ENCODE data around the gene TAS2R20. TPM values are rescaled to one million over a fixed set of nuclear protein-coding genes. Genes with fewer than 3 reads are reported as not detected.

Gene TAS2R20
- total and polyA plus RNA-seq, 2 of the 13 experiments (the other 11 are each of a cell fraction or from before 2014, with no cell fraction given), result 0.54 to 2.9 TPM

- no peak for TF ChIP-seq MNT (IDR thresholded peaks at IDR 0.05)
- TF ChIP-seq MBD4 (IDR thresholded peaks at IDR 0.05; ENCODE audit: borderline replicate concordance, low read length), result no peak
- TF ChIP-seq DMAP1 (CRISPR knock-in tag; IDR thresholded peaks at IDR 0.05), result no peak
Measured at GRCh38 chr12:10960211-10960610, 37.9 kb downstream of the TAS2R20 start (continued).

GRCh38 chr12:10959804-10960203 lies 38.3 kb downstream of the TAS2R20 start:
- H3K27me3 ChIP-seq (ENCODE audit: control insufficient read depth in 1 of 2, insufficient read depth in 2 of 2, low read length in 2 of 2), result no peaks in the 10 kb centered on the region
- no peak overlapping the region for H3K4me2 ChIP-seq (ENCODE audit: low read depth, low read length)
- WGBS (ENCODE audit: low lambda C conversion rate), result 91% methylated on average over 2 of the region's 2 CpGs
- ATAC-seq (no peak), DNase-seq (ENCODE audit: low spot score) (peak; percentile 6), FAIRE-seq (no peak)
- in situ Hi-C loops (cut with HindIII; ENCODE audit: extremely low pct_ligation_motif_present, low pct_unique_long_range_greater_than_20kb) (no loop called here), intact Hi-C loops (cut with micrococcal nuclease; ENCODE audit: unreplicated experiment) (no loop called here)
- peaks cover 6% of the 10 kb centered on the region for H3K79me2 ChIP-seq (ENCODE audit: insufficient read depth, low read length)
- no peaks in the 10 kb centered on the region for H4K20me1 ChIP-seq (ENCODE audit: insufficient read depth, low read length)
- BruUV-seq (replicated peaks), result no TSS peak
- TF ChIP-seq ZBTB46 (CRISPR knock-in tag; IDR thresholded peaks at IDR 0.05; ENCODE audit: borderline replicate concordance) (no peak), ZNF660 (CRISPR knock-in tag; IDR thresholded peaks at IDR 0.05; ENCODE audit: borderline replicate concordance, low read depth) (no peak), STAG1 (CRISPR knock-in tag; IDR thresholded peaks at IDR 0.05) (peak; percentile 53)
- no peaks in the 10 kb centered on the region for H3K9me3 ChIP-seq (ENCODE audit: low read length)
- ChIA-PET CTCF (ENCODE audit: low intra/inter-chr PET ratio, low total read pairs) (no interaction called here), POLR2A (no interaction called here)
- H2AFZ ChIP-seq (ENCODE audit: low read length), result no peak overlapping the region
- no peak overlapping the region for H3K4me3 ChIP-seq (replicated peaks in 1 of 3; ENCODE audit: insufficient read depth in 1 of 3, low read depth in 2 of 3, low read length in 3 of 3)
- H3K4me1 ChIP-seq (ENCODE audit: insufficient read depth, low read length), result no peaks in the 10 kb centered on the region
- H3K27ac ChIP-seq (ENCODE audit: extremely low read length, insufficient read depth, low read length), result no peak overlapping the region
- H3K36me3 ChIP-seq (replicated peaks in 1 of 2; ENCODE audit: control insufficient read depth in 1 of 2, insufficient read depth in 2 of 2, low read length in 2 of 2), result no peaks in the 10 kb centered on the region
- H3K9ac ChIP-seq (ENCODE audit: insufficient read depth, low read depth, low read length), result no peak overlapping the region

All from HepG2 (cell line).